ENCODE measurements around the gene AMN.
"Not testable (repeated sequence)": the region's sequence is repeated elsewhere in the genome, so short reads cannot be mapped to it uniquely, and the experiment has no call there.

Gene AMN

GRCh38 chr14:102885737-102886447 is 36.6 kb upstream of the AMN start:
- H3K36me3 ChIP-seq (ENCODE audit: control insufficient read depth, insufficient read depth, low read length), result peaks cover 35% of the 10 kb centered on the region
- no peaks in the 10 kb centered on the region for H3K9me3 ChIP-seq (ENCODE audit: control insufficient read depth, low read length)
- no peak overlapping the region for H3K4me3 ChIP-seq (ENCODE audit: extremely low read depth, insufficient read depth, low read length, poor library complexity, severe bottlenecking)
- H3K27ac ChIP-seq (ENCODE audit: low read depth, low read length, severe bottlenecking), result no peak overlapping the region
- H3K4me1 ChIP-seq (ENCODE audit: control insufficient read depth, insufficient read depth, low read length, poor library complexity, severe bottlenecking), result no peaks in the 10 kb centered on the region
- 95 to 96% methylated on average over 19 to 20 of the region's 22 CpGs for WGBS, 2 experiments (ENCODE audit: insufficient coverage in 2 of 2)

- no peaks in the 10 kb centered on the region for H3K9me3 ChIP-seq (ENCODE audit: control insufficient read depth, low read length)
- WGBS, 2 experiments (ENCODE audit: insufficient coverage in 2 of 2), result no CpG with 5 or more reads among the region's 1 CpG
- H3K4me1 ChIP-seq (ENCODE audit: control insufficient read depth, insufficient read depth, low read length, poor library complexity, severe bottlenecking), result no peaks in the 10 kb centered on the region
- H3K4me3 ChIP-seq (ENCODE audit: extremely low read depth, insufficient read depth, low read length, poor library complexity, severe bottlenecking), result no peak overlapping the region
- H3K36me3 ChIP-seq (ENCODE audit: control insufficient read depth, insufficient read depth, low read length), result peaks cover 45% of the 10 kb centered on the region
- H3K27ac ChIP-seq (ENCODE audit: low read depth, low read length, severe bottlenecking), result no peak overlapping the region
These were observed 33.7 kb upstream of the AMN start for GRCh38 chr14:102888748-102889147.

GRCh38 chr14:102889615-102890014 is 32.8 kb upstream of the AMN start:
- Histone ChIP-seq H3K36me3 (ENCODE audit: control insufficient read depth, insufficient read depth, low read length) (peaks cover 48% of the 10 kb centered on the region), H3K27ac (ENCODE audit: low read depth, low read length, severe bottlenecking) (no peak overlapping the region), H3K4me3 (ENCODE audit: extremely low read depth, insufficient read depth, low read length, poor library complexity, severe bottlenecking) (no peak overlapping the region), H3K9me3 (ENCODE audit: control insufficient read depth, low read length) (no peaks in the 10 kb centered on the region), H3K4me1 (ENCODE audit: control insufficient read depth, insufficient read depth, low read length, poor library complexity, severe bottlenecking) (no peaks in the 10 kb centered on the region)
- 100% methylated on average over 3 to 6 of the region's 7 CpGs for WGBS, 2 experiments (ENCODE audit: insufficient coverage in 2 of 2)

- H3K36me3 ChIP-seq (ENCODE audit: control insufficient read depth, insufficient read depth, low read length), result peaks cover 37% of the 10 kb centered on the region
- H3K4me1 ChIP-seq (ENCODE audit: control insufficient read depth, insufficient read depth, low read length, poor library complexity, severe bottlenecking), result no peaks in the 10 kb centered on the region
- no peak overlapping the region for H3K4me3 ChIP-seq (ENCODE audit: extremely low read depth, insufficient read depth, low read length, poor library complexity, severe bottlenecking)
- H3K9me3 ChIP-seq (ENCODE audit: control insufficient read depth, low read length), result no peaks in the 10 kb centered on the region
- 87 to 91% methylated on average over 13 to 15 of the region's 15 CpGs for WGBS, 2 experiments (ENCODE audit: insufficient coverage in 2 of 2)
- H3K27ac ChIP-seq (ENCODE audit: low read depth, low read length, severe bottlenecking), result no peak overlapping the region
These were observed 31.4 kb upstream of the AMN start for GRCh38 chr14:102891111-102891510.

- no peaks in the 10 kb centered on the region for H3K9me3 ChIP-seq (ENCODE audit: control insufficient read depth, low read length)
- 100% methylated on average over 2 to 3 of the region's 4 CpGs for WGBS, 2 experiments (ENCODE audit: insufficient coverage in 2 of 2)
- H3K4me3 ChIP-seq (ENCODE audit: extremely low read depth, insufficient read depth, low read length, poor library complexity, severe bottlenecking), result no peak overlapping the region
- no peak overlapping the region for H3K27ac ChIP-seq (ENCODE audit: low read depth, low read length, severe bottlenecking)
- H3K4me1 ChIP-seq (ENCODE audit: control insufficient read depth, insufficient read depth, low read length, poor library complexity, severe bottlenecking), result no peaks in the 10 kb centered on the region
- H3K36me3 ChIP-seq (ENCODE audit: control insufficient read depth, insufficient read depth, low read length), result peaks cover 34% of the 10 kb centered on the region
These were observed 30.9 kb upstream of the AMN start for GRCh38 chr14:102891556-102891955.

- WGBS, 2 experiments (ENCODE audit: insufficient coverage in 2 of 2), result 93 to 98% methylated on average over 7 of the region's 8 CpGs
- H3K9me3 ChIP-seq (ENCODE audit: control insufficient read depth, low read length), result no peaks in the 10 kb centered on the region
- H3K4me3 ChIP-seq (ENCODE audit: extremely low read depth, insufficient read depth, low read length, poor library complexity, severe bottlenecking), result no peak overlapping the region
- H3K27ac ChIP-seq (ENCODE audit: low read depth, low read length, severe bottlenecking), result no peak overlapping the region
- no peaks in the 10 kb centered on the region for H3K4me1 ChIP-seq (ENCODE audit: control insufficient read depth, insufficient read depth, low read length, poor library complexity, severe bottlenecking)
- H3K36me3 ChIP-seq (ENCODE audit: control insufficient read depth, insufficient read depth, low read length), result peaks cover 39% of the 10 kb centered on the region
These were observed 29.8 kb upstream of the AMN start for GRCh38 chr14:102892651-102893050.

GRCh38 chr14:102893452-102893851 is 29.0 kb upstream of the AMN start:
- Histone ChIP-seq H3K27ac (ENCODE audit: low read depth, low read length, severe bottlenecking) (no peak overlapping the region), H3K4me3 (ENCODE audit: extremely low read depth, insufficient read depth, low read length, poor library complexity, severe bottlenecking) (no peak overlapping the region), H3K4me1 (ENCODE audit: control insufficient read depth, insufficient read depth, low read length, poor library complexity, severe bottlenecking) (no peaks in the 10 kb centered on the region), H3K36me3 (ENCODE audit: control insufficient read depth, insufficient read depth, low read length) (peaks cover 39% of the 10 kb centered on the region), H3K9me3 (ENCODE audit: control insufficient read depth, low read length) (no peaks in the 10 kb centered on the region)
- WGBS, 2 experiments (ENCODE audit: insufficient coverage in 2 of 2), result 94 to 97% methylated on average over 8 to 9 of the region's 9 CpGs

GRCh38 chr14:102896735-102897134 is 25.7 kb upstream of the AMN start:
- H3K36me3 ChIP-seq (ENCODE audit: control insufficient read depth, insufficient read depth, low read length), result peaks cover 35% of the 10 kb centered on the region
- H3K9me3 ChIP-seq (ENCODE audit: control insufficient read depth, low read length); H3K4me1 ChIP-seq (ENCODE audit: control insufficient read depth, insufficient read depth, low read length, poor library complexity, severe bottlenecking); H3K4me3 ChIP-seq (ENCODE audit: extremely low read depth, insufficient read depth, low read length, poor library complexity, severe bottlenecking); H3K27ac ChIP-seq (ENCODE audit: low read depth, low read length, severe bottlenecking): not testable (repeated sequence)

- Histone ChIP-seq H3K9me3 (ENCODE audit: control insufficient read depth, low read length) (no peaks in the 10 kb centered on the region), H3K4me1 (ENCODE audit: control insufficient read depth, insufficient read depth, low read length, poor library complexity, severe bottlenecking) (no peaks in the 10 kb centered on the region), H3K27ac (ENCODE audit: low read depth, low read length, severe bottlenecking) (no peak overlapping the region), H3K36me3 (ENCODE audit: control insufficient read depth, insufficient read depth, low read length) (peaks cover 30% of the 10 kb centered on the region), H3K4me3 (ENCODE audit: extremely low read depth, insufficient read depth, low read length, poor library complexity, severe bottlenecking) (no peak overlapping the region)
- 96 to 97% methylated on average over 10 of the region's 14 CpGs for WGBS, 2 experiments (ENCODE audit: insufficient coverage in 2 of 2)
These were observed 25.0 kb upstream of the AMN start for GRCh38 chr14:102897299-102898027.

- no peak overlapping the region for H3K27ac ChIP-seq (ENCODE audit: low read depth, low read length, severe bottlenecking)
- H3K9me3 ChIP-seq (ENCODE audit: control insufficient read depth, low read length), result no peaks in the 10 kb centered on the region
- H3K4me1 ChIP-seq (ENCODE audit: control insufficient read depth, insufficient read depth, low read length, poor library complexity, severe bottlenecking), result no peaks in the 10 kb centered on the region
- H3K4me3 ChIP-seq (ENCODE audit: extremely low read depth, insufficient read depth, low read length, poor library complexity, severe bottlenecking), result no peak overlapping the region
- H3K36me3 ChIP-seq (ENCODE audit: control insufficient read depth, insufficient read depth, low read length), result peaks cover 26% of the 10 kb centered on the region
- whole genome bisulfite sequencing, 2 experiments (ENCODE audit: insufficient coverage in 2 of 2), result 90 to 96% methylated on average over 4 of the region's 6 CpGs
These were observed 24.2 kb upstream of the AMN start for GRCh38 chr14:102898298-102898697.

All from mesodermal cell (in vitro differentiated cells).